Chondrocyte (in vitro differentiated cells): ENCODE results near the gene LRTM2. TPM values are rescaled to one million over a fixed set of nuclear protein-coding genes. Genes with fewer than 3 reads are reported as not detected.
A peak's percentile ranks its signal among the peaks of the same experiment; 100 is the strongest.

ENCODE experiments used
- DNase-seq: peaks from one replicate; pipeline ENCODE4 v3.0.0; 2021; ENCODE audit warnings: mixed read lengths, low spot score
- H3K27ac Mint-ChIP-seq: one replicate; pipeline ENCODE4 v1.8.0; 2021; ENCODE audit warnings: mild to moderate bottlenecking, moderate library complexity, mixed read lengths; ENCODE audit not compliant: unreplicated experiment
- H3K27me3 Mint-ChIP-seq: 2 replicates; pipeline ENCODE4 v1.8.0; 2021; ENCODE audit warnings: low read depth, mixed read lengths
- H3K36me3 Mint-ChIP-seq: 2 replicates; pipeline ENCODE4 v1.8.0; 2021; ENCODE audit warnings: low read depth, mixed read lengths
- H3K4me1 Mint-ChIP-seq: 2 replicates; pipeline ENCODE4 v1.8.0; 2021; ENCODE audit warnings: low read depth, mild to moderate bottlenecking, mixed read lengths
- H3K4me3 Mint-ChIP-seq: one replicate; pipeline ENCODE4 v1.8.0; 2021; ENCODE audit warnings: mild to moderate bottlenecking, moderate library complexity, mixed read lengths; ENCODE audit not compliant: unreplicated experiment
- H3K9me3 Mint-ChIP-seq: 2 replicates; pipeline ENCODE4 v1.8.0; 2021; ENCODE audit warnings: low read depth, mixed read lengths
- CTCF ChIP-seq: fragments of 200-600 bp; sonication (generic); IDR thresholded peaks from 2 replicates; pipeline ENCODE4 v1.5.0; 2021; ENCODE audit warnings: antibody characterized with exemption, mild to moderate bottlenecking, moderate library complexity
- total RNA-seq: library from RNA; stranded (reverse); gene quantifications from 3 replicates; pipeline ENCODE4 v1.2.1, GENCODE V29; 2021

The LRTM2 gene
- total RNA-seq, 1 donor from 2014 or later: not detected

GRCh38 chr12:1799051-1799881 lies 21.1 kb upstream of the LRTM2 start:
- Mint-ChIP-seq H3K4me1 (peaks cover 23% of the 10 kb centered on the region), H3K9me3 (no peaks in the 10 kb centered on the region), H3K27me3 (no peaks in the 10 kb centered on the region), H3K27ac (no peak overlapping the region), H3K4me3 (no peak overlapping the region), H3K36me3 (no peaks in the 10 kb centered on the region)
- peak; percentile 72 for DNase-seq
- TF ChIP-seq CTCF: no peak

GRCh38 chr12:1799882-1800400 lies 20.4 kb upstream of the LRTM2 start:
- peak; percentile 86 for DNase-seq
- Mint-ChIP-seq H3K4me1 (peaks cover 29% of the 10 kb centered on the region), H3K36me3 (no peaks in the 10 kb centered on the region), H3K9me3 (no peaks in the 10 kb centered on the region), H3K27ac (no peak overlapping the region), H3K4me3 (no peak overlapping the region), H3K27me3 (no peaks in the 10 kb centered on the region)
- no peak for TF ChIP-seq CTCF

GRCh38 chr12:1800401-1801302 lies 19.7 kb upstream of the LRTM2 start:
- Mint-ChIP-seq H3K27ac (no peak overlapping the region), H3K4me1 (peaks cover 27% of the 10 kb centered on the region), H3K36me3 (no peaks in the 10 kb centered on the region), H3K4me3 (no peak overlapping the region), H3K9me3 (no peaks in the 10 kb centered on the region), H3K27me3 (no peaks in the 10 kb centered on the region)
- TF ChIP-seq CTCF: peak; percentile 53
- peak; percentile 89 for DNase-seq

- Mint-ChIP-seq H3K9me3 (no peaks in the 10 kb centered on the region), H3K4me1 (peaks cover 22% of the 10 kb centered on the region), H3K4me3 (no peak overlapping the region), H3K27me3 (no peaks in the 10 kb centered on the region), H3K36me3 (no peaks in the 10 kb centered on the region), H3K27ac (peak overlapping the region; percentile 27)
- no peak for DNase-seq
- TF ChIP-seq CTCF: no peak
Observed at GRCh38 chr12:1801303-1801975, 18.9 kb upstream of the LRTM2 start.
